ENCODE results near the gene FTMT. TPM values are rescaled to one million over a fixed set of nuclear protein-coding genes. Genes with fewer than 3 reads are reported as not detected.
"Not testable (repeated sequence)": the region's sequence is repeated elsewhere in the genome, so short reads cannot be mapped to it uniquely, and the experiment has no call there.

The FTMT gene
- total RNA-seq (2014; rRNA removed; shearing (Covaris generic); ENCODE audit: low replicate concordance): not detected in 2 replicates

GRCh38 chr5:121851643-121852574 lies at the start of gene FTMT:
TSS of gene FTMT (plus strand) at chr5:121851882. CDS start at chr5:121851964, 82 bp downstream.
- no peak for DNase-seq
- peaks cover 3% of the 10 kb centered on the region; the same call in 1 of the 2 replicates for H3K27me3 ChIP-seq
- no peaks in the 10 kb centered on the region for H3K36me3 ChIP-seq
- no peak within 1 kb of the TSS for H3K4me3 ChIP-seq
- no peaks in the 10 kb centered on the region for H3K9me3 ChIP-seq

GRCh38 chr5:121805251-121805650 lies 46.4 kb upstream of the FTMT start:
- not testable (repeated sequence) for H3K36me3 ChIP-seq, H3K27me3 ChIP-seq, DNase-seq, H3K4me3 ChIP-seq, H3K9me3 ChIP-seq

GRCh38 chr5:121805911-121806310 lies 45.8 kb upstream of the FTMT start:
- H3K36me3 ChIP-seq: no peaks in the 10 kb centered on the region
- no peak overlapping the region for H3K4me3 ChIP-seq
- H3K27me3 ChIP-seq: no peaks in the 10 kb centered on the region
- no peak for DNase-seq
- H3K9me3 ChIP-seq: no peaks in the 10 kb centered on the region

GRCh38 chr5:121816164-121816563 lies 35.5 kb upstream of the FTMT start:
- H3K27me3 ChIP-seq: peaks cover 6% of the 10 kb centered on the region
- H3K36me3 ChIP-seq: no peaks in the 10 kb centered on the region
- DNase-seq: no peak
- H3K9me3 ChIP-seq: no peaks in the 10 kb centered on the region
- H3K4me3 ChIP-seq: no peak overlapping the region

- Histone ChIP-seq H3K27me3 (peaks cover 6% of the 10 kb centered on the region), H3K9me3 (no peaks in the 10 kb centered on the region), H3K36me3 (no peaks in the 10 kb centered on the region), H3K4me3 (no peak overlapping the region)
- DNase-seq: no peak
Measured at GRCh38 chr5:121819682-121820261, 31.9 kb upstream of the FTMT start.

GRCh38 chr5:121833617-121834016 lies 18.1 kb upstream of the FTMT start:
- H3K36me3 ChIP-seq: no peaks in the 10 kb centered on the region
- DNase-seq: no peak
- H3K27me3 ChIP-seq: peaks cover 5% of the 10 kb centered on the region; the same call in 1 of the 2 replicates
- H3K9me3 ChIP-seq: no peaks in the 10 kb centered on the region
- no peak overlapping the region for H3K4me3 ChIP-seq

GRCh38 chr5:121834021-121834420 lies 17.7 kb upstream of the FTMT start:
- Histone ChIP-seq H3K36me3 (no peaks in the 10 kb centered on the region), H3K4me3 (no peak overlapping the region), H3K27me3 (peaks cover 5% of the 10 kb centered on the region; the same call in 1 of the 2 replicates), H3K9me3 (no peaks in the 10 kb centered on the region)
- DNase-seq: no peak

- H3K27me3 ChIP-seq: no peaks in the 10 kb centered on the region
- H3K4me3 ChIP-seq: no peak overlapping the region
- H3K9me3 ChIP-seq: no peaks in the 10 kb centered on the region
- no peaks in the 10 kb centered on the region for H3K36me3 ChIP-seq
- no peak for DNase-seq
Measured at GRCh38 chr5:121841892-121842291, 9.8 kb upstream of the FTMT start.

- no peak for DNase-seq
- Histone ChIP-seq H3K9me3 (no peaks in the 10 kb centered on the region), H3K4me3 (no peak overlapping the region), H3K27me3 (0 out of 2 replicates have a peak, but pooled peaks cover 3% of the 10 kb centered on the region), H3K36me3 (no peaks in the 10 kb centered on the region)
Measured at GRCh38 chr5:121850272-121850671, 1.4 kb upstream of the FTMT start.

GRCh38 chr5:121853850-121854249 lies 2.2 kb downstream of the FTMT start:
- no peak for DNase-seq
- no peak overlapping the region for H3K4me3 ChIP-seq
- no peaks in the 10 kb centered on the region for H3K9me3 ChIP-seq
- no peaks in the 10 kb centered on the region for H3K36me3 ChIP-seq
- H3K27me3 ChIP-seq: peaks cover 5% of the 10 kb centered on the region

GRCh38 chr5:121862801-121863200 lies 11.1 kb downstream of the FTMT start:
- Histone ChIP-seq H3K36me3 (no peaks in the 10 kb centered on the region), H3K4me3 (no peak overlapping the region), H3K9me3 (0 out of 2 replicates have a peak, but pooled peaks cover 2% of the 10 kb centered on the region), H3K27me3 (peaks cover 10% of the 10 kb centered on the region)
- no peak for DNase-seq

GRCh38 chr5:121863753-121864285 lies 12.1 kb downstream of the FTMT start:
- DNase-seq: no peak
- H3K9me3 ChIP-seq: 0 out of 2 replicates have a peak, but pooled peaks cover 2% of the 10 kb centered on the region
- peaks cover 8% of the 10 kb centered on the region for H3K27me3 ChIP-seq
- H3K4me3 ChIP-seq: no peak overlapping the region
- no peaks in the 10 kb centered on the region for H3K36me3 ChIP-seq

- Histone ChIP-seq H3K4me3 (no peak overlapping the region), H3K9me3 (no peaks in the 10 kb centered on the region), H3K36me3 (no peaks in the 10 kb centered on the region), H3K27me3 (peaks cover 5% of the 10 kb centered on the region)
- DNase-seq: no peak
Measured at GRCh38 chr5:121867403-121867802, 15.7 kb downstream of the FTMT start.

GRCh38 chr5:121870489-121870888 lies 18.8 kb downstream of the FTMT start:
- Histone ChIP-seq H3K36me3 (no peaks in the 10 kb centered on the region), H3K9me3 (no peaks in the 10 kb centered on the region), H3K27me3 (peaks cover under 1% of the 10 kb centered on the region; the same call in 1 of the 2 replicates), H3K4me3 (no peak overlapping the region)
- no peak for DNase-seq

- H3K4me3 ChIP-seq: no peak overlapping the region
- DNase-seq: no peak
- no peaks in the 10 kb centered on the region; the same call in 1 of the 2 replicates for H3K27me3 ChIP-seq
- H3K9me3 ChIP-seq: no peaks in the 10 kb centered on the region
- H3K36me3 ChIP-seq: no peaks in the 10 kb centered on the region
Measured at GRCh38 chr5:121872856-121873255, 21.2 kb downstream of the FTMT start.

- H3K27me3 ChIP-seq: no peaks in the 10 kb centered on the region; the same call in 1 of the 2 replicates
- DNase-seq: no peak
- no peak overlapping the region for H3K4me3 ChIP-seq
- no peaks in the 10 kb centered on the region for H3K9me3 ChIP-seq
- H3K36me3 ChIP-seq: no peaks in the 10 kb centered on the region
Measured at GRCh38 chr5:121873409-121873808, 21.7 kb downstream of the FTMT start.

- no peaks in the 10 kb centered on the region for H3K9me3 ChIP-seq
- no peaks in the 10 kb centered on the region for H3K36me3 ChIP-seq
- H3K27me3 ChIP-seq: peaks cover 9% of the 10 kb centered on the region; the same call in 1 of the 2 replicates
- no peak for DNase-seq
- no peak overlapping the region for H3K4me3 ChIP-seq
Measured at GRCh38 chr5:121885630-121886029, 33.9 kb downstream of the FTMT start.
